HG03103 (cell line): Measurements from ENCODE around the gene YTHDF2.
"Not testable (repeated sequence)": the region's sequence is repeated elsewhere in the genome, so short reads cannot be mapped to it uniquely, and the experiment has no call there.

Experiments used
- ATAC-seq: cut with Tn5 transposase; IDR thresholded peaks from one replicate; pipeline ENCODE4 v1.9.1; 2021; ENCODE audit warnings: low read depth; ENCODE audit not compliant: unreplicated experiment

Gene YTHDF2

GRCh38 chr1:28736450-28737306, at the start of gene YTHDF2:
YTHDF2 (plus strand) TSS chr1:28736940; CDS start chr1:28737121, 181 bp downstream.
- ATAC-seq, result peak; percentile 72

DNA sequence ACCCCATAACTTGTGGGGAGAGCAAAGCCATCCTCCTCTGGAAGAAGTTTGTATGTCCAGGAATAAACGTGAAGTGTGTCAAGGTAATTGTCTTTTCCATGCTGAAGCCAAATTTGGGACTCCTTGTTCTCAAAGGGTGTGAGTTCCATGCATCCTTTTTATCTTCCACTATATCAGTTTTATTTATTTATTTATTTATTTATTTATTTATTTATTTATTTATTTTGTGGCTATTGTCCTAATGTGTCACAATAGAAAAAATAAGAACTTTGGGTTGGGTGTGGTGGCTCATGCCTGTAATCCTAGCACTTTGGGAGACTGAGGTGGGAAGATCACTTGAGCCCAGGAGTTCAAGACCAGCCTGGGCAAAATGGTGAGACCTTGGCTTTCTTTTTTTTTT, 45.1 kb upstream of the YTHDF2 start:
- not testable (repeated sequence) for ATAC-seq

DNA sequence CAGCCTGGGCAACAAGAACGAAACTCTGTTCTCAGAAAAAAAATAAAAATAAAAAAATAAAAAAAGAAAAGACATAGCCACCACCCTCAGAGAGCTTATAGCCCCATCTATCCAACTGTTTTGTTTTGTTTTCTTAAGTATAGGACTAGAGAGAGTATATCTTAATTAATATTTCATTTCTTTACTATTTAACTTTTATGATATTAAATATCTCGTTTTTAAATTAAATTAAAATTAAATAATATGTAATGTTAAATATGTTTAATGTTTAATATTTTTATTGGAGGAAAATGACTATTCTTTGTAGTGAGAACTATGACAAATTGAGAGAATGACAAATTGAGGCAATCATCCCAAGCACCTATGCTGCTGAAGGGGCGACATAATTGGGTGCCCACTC, 33.1 kb upstream of the YTHDF2 start:
- no peak for ATAC-seq

DNA sequence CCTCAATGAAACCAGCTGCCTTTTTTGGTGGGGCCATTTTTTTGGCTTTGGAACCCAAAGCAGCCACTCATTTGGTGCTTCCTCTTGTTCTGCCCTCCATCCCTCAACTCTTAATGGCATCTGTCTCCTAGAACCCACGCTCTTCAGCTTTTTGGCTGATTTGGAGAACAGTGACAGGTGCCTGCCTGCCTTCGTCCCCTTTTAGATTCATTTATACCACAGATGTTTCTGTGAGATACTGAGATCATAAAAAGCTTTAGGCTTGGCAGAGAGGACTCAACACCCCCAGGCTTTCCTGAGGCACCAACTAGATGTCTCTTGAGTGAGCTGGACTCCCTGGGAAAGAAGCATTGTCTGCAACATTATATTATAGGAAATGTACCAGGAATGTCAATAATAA, 20.4 kb upstream of the YTHDF2 start:
- no peak for ATAC-seq

GRCh38 chr1:28718166-28718565, 18.6 kb upstream of the YTHDF2 start:
- no peak for ATAC-seq

- no peak for ATAC-seq
These were observed 18.0 kb upstream of the YTHDF2 start for GRCh38 chr1:28718586-28719331.

DNA sequence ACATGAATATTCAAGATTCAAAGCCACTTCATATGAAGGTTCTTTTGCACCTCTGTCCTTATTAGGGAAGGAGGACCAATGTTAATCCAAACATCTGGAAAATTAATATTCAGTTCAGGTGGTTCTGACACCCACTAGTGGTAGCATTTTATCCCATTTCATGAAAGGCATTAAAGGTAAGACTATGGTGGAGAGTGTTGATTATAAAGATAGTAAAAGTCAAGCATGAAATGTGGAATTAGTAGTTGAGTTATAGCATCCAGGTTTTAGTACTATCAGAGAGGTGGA, 17.5 kb upstream of the YTHDF2 start:
- ATAC-seq, result no peak

DNA sequence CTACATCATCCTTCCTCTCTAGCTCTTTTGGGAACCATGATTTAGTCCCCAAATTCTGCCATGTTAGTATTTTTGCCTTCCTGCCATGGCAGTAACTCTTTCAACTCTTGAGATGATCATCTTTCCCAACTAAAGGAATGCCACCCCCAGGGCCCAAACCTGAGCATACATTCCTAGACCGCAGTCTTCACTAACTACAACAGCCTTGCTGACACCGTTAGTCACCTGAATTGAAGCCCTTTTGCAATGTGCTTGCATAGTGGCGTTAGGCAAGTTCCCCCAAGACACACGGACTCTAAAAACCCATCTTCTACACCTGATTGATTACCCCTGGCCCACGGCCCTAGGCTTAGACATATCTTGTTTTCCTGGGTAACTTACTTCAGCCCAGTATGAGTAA, 16.4 kb upstream of the YTHDF2 start:
- ATAC-seq, result no peak

DNA sequence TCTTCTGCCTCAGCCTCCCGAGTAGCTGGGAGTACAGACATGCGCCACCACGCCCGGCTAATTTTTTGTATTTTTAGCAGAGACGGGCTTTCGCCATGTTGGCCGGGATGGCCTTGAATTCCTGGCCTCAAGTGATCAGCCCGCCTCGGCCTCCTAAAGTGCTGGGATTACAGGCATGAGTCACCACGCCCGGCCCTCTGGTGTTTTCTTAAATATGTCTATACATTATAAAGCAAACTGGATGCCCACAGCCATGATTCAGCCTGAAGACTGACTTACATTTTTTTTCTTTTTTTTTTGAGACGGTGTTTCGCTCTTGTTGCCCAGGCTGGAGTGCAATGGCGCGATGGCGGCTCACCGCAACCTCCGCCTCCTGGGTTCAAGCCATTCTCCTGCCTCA, 14.8 kb upstream of the YTHDF2 start:
- ATAC-seq, result not testable (repeated sequence)

DNA sequence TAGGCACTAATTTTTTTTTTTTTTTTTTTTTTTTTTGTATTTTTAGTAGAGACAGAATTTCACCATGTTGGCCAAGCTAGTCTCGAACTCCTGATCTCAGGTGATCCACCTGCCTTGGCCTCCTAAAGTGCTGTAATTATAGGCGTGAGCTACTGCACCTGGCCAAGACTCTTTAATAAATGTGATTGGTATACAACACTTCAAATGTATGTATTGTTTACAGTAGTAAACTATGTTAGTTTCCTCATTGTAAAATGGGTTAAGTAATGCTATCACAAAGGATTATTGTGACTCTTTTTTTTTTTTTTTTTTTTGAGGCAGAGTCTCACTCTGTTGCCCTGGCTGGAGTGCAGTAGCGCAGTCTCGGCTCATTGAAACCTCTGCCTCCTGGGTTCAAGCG, 11.4 kb upstream of the YTHDF2 start:
- ATAC-seq, result not testable (repeated sequence)

DNA sequence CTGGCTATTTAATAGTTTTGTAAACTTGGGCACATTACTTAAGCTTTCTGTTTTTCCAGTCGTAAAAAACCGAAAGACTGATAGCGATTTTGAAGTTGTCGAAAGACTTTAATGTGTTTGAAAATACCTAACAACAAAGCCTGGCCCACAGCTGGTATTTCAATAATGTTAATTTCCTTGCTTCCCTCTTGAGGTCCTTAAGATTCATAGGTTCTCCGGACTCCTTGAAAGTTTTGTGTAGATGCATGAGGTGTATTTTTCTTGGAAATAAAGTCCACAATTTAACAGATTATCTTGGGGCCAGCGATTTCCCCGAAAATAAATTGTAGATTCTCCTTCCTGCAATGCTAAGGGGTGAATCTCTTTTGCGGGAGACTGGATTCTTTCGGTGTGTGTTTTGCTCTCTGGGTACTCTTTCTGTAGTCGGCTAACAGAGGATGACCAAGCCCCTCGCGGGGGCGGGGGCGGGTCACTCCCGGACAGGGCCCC, 735 bp upstream of the YTHDF2 start:
- ATAC-seq, result no peak

DNA sequence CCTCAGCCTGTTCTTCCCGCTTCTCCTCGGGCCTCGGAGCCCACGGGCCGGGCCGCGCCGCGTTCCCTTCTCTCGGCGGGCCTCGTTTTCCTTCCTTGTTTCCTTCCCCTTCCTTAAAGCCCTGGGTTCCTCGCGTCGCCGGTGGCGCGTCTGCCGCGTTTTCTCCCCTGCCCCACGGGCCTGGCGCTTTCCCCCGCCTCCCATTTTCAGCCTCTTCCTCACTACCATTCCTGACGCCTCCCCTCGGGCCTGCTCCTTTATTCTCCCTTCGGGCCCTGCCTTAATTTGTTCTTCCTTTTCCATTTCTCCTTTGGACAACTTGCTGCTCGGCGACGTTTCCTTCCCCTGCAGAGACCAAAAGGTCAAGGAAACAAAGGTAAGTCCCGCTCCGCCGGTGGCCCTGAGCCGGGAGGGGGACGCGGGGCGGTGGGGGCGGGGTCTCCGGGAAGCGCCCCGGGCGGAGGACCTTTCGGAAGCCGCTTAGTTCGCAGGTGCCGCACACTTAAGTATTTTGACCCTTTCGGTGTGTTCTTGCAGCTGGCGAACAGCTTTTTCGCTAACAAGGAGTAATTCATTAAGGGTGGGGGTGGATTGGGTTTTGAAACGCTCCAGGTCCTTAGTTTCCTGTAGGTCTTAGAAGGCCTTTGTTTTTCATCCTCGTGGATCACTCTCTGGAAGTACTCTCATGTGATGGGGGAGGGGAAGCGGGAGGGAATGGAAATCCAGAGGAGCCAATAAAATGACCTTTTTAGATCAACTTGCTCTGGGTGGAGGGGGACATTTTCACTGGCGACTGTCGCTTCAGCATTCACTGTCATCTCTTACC, 780 bp downstream of the YTHDF2 start:
- ATAC-seq, result no peak

DNA sequence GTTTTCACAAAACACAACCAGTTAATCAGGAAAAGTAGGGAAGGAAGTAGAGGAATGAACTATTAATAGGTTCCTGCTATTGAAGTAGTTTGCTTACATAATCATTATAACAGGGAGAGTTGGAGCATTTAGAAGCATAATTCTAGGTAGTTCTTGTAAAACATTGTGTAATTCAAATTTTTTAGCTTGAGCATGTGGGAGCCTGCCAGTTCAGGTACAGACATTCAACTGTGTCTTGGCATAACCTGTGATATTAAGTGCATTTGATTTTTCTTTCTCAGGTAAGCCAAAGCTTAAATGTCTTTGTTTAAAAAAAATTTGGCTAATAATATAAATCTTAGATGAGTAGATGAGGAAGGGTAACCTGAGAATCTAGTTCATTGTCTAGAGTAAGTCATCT, 3.4 kb downstream of the YTHDF2 start:
- no peak for ATAC-seq

DNA sequence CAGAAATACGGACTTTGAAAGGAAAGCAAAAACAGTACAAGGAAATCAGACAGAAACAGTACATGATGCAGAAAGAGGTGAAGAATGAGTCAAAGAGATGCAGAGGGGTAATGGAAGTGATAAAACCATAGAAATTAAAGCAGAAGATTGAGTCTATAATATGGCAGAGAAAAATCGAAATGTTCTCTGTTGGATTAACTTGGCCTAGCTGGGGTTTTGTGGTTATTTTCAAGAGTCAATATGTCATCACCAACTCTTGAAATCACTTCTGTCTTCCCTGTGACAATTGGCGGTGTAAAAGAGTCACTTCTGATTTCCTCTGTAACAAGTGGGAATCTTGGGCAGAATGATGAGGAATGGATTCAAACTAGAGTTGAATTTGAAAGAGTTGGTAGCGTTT, 7.4 kb downstream of the YTHDF2 start:
- ATAC-seq, result no peak

- ATAC-seq, result no peak
These were observed 9.0 kb downstream of the YTHDF2 start for GRCh38 chr1:28745653-28746173.

DNA sequence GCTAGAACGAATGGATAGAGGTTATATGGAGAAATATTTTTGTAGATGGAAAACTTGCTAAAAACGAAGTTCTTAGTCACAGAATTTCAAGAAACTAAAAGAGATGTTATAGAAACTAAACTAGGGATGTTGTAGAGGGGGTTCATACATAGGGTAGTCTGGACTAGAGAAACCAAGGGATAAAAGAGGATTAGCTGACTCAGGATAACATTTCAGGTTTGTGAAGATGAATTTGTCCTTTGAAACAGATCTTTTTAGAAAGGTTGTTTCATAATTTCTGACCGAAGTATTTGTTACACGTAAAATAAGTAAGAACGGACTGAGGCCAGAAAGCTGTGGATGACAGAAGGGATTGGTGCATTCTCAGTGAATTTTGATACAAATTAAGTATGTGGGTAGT, 13.6 kb downstream of the YTHDF2 start:
- ATAC-seq, result no peak

DNA sequence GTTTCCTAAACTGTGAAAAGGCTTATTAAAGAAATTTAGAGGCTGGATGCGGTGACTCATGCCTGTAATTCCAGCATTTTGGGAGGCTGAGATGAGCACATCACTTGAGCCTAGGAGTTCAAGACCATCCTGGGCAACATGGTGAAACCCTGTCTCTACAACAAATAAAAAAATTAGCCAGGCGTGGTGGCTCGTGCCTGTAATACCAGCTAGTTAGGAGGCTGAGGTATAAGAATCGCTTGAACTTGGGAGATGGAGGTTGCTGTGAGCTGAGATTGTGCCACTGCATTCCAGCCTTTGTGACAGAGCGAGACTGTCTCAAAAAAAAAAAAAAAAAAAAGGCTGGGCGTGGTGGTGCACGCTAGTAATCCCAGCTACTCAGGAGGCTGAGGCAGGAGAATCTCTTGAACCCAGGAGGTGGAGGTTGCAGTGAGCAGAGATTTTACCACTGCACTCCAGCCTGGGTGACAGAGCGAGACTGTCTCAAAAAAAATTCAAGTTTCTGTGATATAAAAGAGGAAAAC, 14.1 kb downstream of the YTHDF2 start:
- ATAC-seq, result not testable (repeated sequence)

- ATAC-seq, result no peak
These were observed 14.7 kb downstream of the YTHDF2 start for GRCh38 chr1:28751315-28752060.

DNA sequence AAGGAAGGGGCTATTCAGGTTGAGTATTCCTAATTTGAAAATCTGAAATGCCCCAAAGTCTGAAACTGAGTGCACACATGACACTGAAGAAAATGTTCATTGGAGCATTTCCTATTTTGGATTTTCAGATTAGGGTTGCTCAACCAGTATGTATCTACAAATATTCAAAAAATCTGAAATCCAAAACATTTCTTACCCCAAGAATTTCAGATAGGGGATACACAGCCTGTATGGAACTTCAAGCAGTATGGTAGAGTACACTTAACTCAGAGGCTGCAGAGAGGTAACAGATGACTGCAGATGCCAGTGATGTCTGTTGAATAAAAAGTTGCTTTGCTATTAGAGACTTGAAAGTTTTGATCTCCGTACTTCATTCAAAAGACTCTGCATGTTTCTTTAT, 19.0 kb downstream of the YTHDF2 start:
- ATAC-seq, result no peak

GRCh38 chr1:28756846-28757245, 20.1 kb downstream of the YTHDF2 start:
- ATAC-seq, result no peak
